Subcutaneous abdominal adipose tissue (tissue), 5 donors: ENCODE results near the gene LRBA.
"Not testable (repeated sequence)": the region's sequence is repeated elsewhere in the genome, so short reads cannot be mapped to it uniquely, and the experiment has no call there.

Experiments
- H3K27ac ChIP-seq: one replicate; pipeline ENCODE4 v1.7.0; 2013; ENCODE audit warnings: low read depth, mild to moderate bottlenecking, inconsistent platforms, low read length, moderate library complexity
- H3K27me3 ChIP-seq, 5 donors: one replicate each; pipeline ENCODE4 v1.7.0; 2013; ENCODE audit warnings: low read length in 5 of 5, inconsistent platforms in 1 of 5; ENCODE audit not compliant: control insufficient read depth in 5 of 5, insufficient read depth in 4 of 5
- H3K36me3 ChIP-seq, 5 donors: one replicate each; pipeline ENCODE4 v1.7.0; 2013; ENCODE audit warnings: low read length in 5 of 5; ENCODE audit not compliant: control insufficient read depth in 5 of 5, insufficient read depth in 5 of 5
- H3K4me1 ChIP-seq, 5 donors: one replicate each; pipeline ENCODE4 v1.7.0; 2013; ENCODE audit warnings: low read length in 5 of 5, mild to moderate bottlenecking in 3 of 5, moderate library complexity in 1 of 5; ENCODE audit not compliant: control insufficient read depth in 5 of 5, insufficient read depth in 5 of 5
- H3K4me3 ChIP-seq, 5 donors: one replicate each; pipeline ENCODE4 v1.7.0; 2013; ENCODE audit warnings: low read length in 5 of 5, low read depth in 1 of 5
- H3K9ac ChIP-seq, 5 donors: one replicate each; pipeline ENCODE4 v1.7.0; 2013; ENCODE audit warnings: low read length in 5 of 5, mild to moderate bottlenecking in 4 of 5, moderate library complexity in 3 of 5
- H3K9me3 ChIP-seq, 5 donors: one replicate each; pipeline ENCODE4 v1.7.0; 2013; ENCODE audit warnings: low read length in 5 of 5; ENCODE audit not compliant: control insufficient read depth in 5 of 5
- donor health status: healthy.
- donor health status: healthy.
- donor health status: healthy.
- donor health status: healthy.
- donor health status: healthy.

Gene LRBA

GRCh38 chr4:150993577-150993976 is 21.5 kb downstream of the LRBA start:
- not testable (repeated sequence) for H3K4me1 ChIP-seq, H3K36me3 ChIP-seq, H3K4me3 ChIP-seq, H3K27me3 ChIP-seq, H3K9me3 ChIP-seq, H3K27ac ChIP-seq, H3K9ac ChIP-seq

GRCh38 chr4:150990993-150991392 is 24.1 kb downstream of the LRBA start:
- Histone ChIP-seq H3K27ac (no peak overlapping the region), H3K27me3 (no peaks in the 10 kb centered on the region), H3K4me1 (no peaks in the 10 kb centered on the region), H3K36me3 (peaks cover 0 to 5% (median 0%) of the 10 kb centered on the region in 5 donors), H3K9me3 (peaks cover 0 to 4% (median 0%) of the 10 kb centered on the region in 5 donors), H3K9ac (no peak overlapping the region), H3K4me3 (no peak overlapping the region)

GRCh38 chr4:150990250-150990649 is 24.8 kb downstream of the LRBA start:
- Histone ChIP-seq H3K4me1 (no peaks in the 10 kb centered on the region), H3K9me3 (peaks cover 0 to 4% (median 0%) of the 10 kb centered on the region in 5 donors), H3K9ac (no peak overlapping the region), H3K27me3 (no peaks in the 10 kb centered on the region), H3K36me3 (peaks cover 0 to 5% (median 0%) of the 10 kb centered on the region in 5 donors), H3K27ac (no peak overlapping the region), H3K4me3 (no peak overlapping the region)

GRCh38 chr4:150988238-150988637 is 26.8 kb downstream of the LRBA start:
- H3K9ac ChIP-seq = no peak overlapping the region
- peaks cover 0 to 5% (median 0%) of the 10 kb centered on the region in 5 donors for H3K36me3 ChIP-seq
- H3K4me1 ChIP-seq = no peaks in the 10 kb centered on the region
- H3K27me3 ChIP-seq = no peaks in the 10 kb centered on the region
- H3K9me3 ChIP-seq = peaks cover 0 to 4% (median 0%) of the 10 kb centered on the region in 5 donors
- no peak overlapping the region for H3K27ac ChIP-seq
- H3K4me3 ChIP-seq = no peak overlapping the region

- no peaks in the 10 kb centered on the region for H3K4me1 ChIP-seq
- peaks cover 0 to 5% (median 0%) of the 10 kb centered on the region in 5 donors for H3K36me3 ChIP-seq
- no peak overlapping the region for H3K9ac ChIP-seq
- no peak overlapping the region for H3K4me3 ChIP-seq
- no peaks in the 10 kb centered on the region for H3K27me3 ChIP-seq
- no peak overlapping the region for H3K27ac ChIP-seq
- peaks cover 0 to 4% (median 0%) of the 10 kb centered on the region in 5 donors for H3K9me3 ChIP-seq
Measured at GRCh38 chr4:150987204-150987603, 27.9 kb downstream of the LRBA start.

- Histone ChIP-seq H3K36me3 (peaks cover 0 to 2% (median 0%) of the 10 kb centered on the region in 5 donors), H3K27me3 (no peaks in the 10 kb centered on the region), H3K9me3 (peaks cover 0 to 4% (median 0%) of the 10 kb centered on the region in 5 donors), H3K9ac (no peak overlapping the region), H3K4me1 (no peaks in the 10 kb centered on the region), H3K27ac (no peak overlapping the region), H3K4me3 (no peak overlapping the region)
Measured at GRCh38 chr4:150986085-150986484, 29.0 kb downstream of the LRBA start.

GRCh38 chr4:150983851-150984250 is 31.2 kb downstream of the LRBA start:
- H3K27ac ChIP-seq = no peak overlapping the region
- no peaks in the 10 kb centered on the region for H3K9me3 ChIP-seq
- H3K36me3 ChIP-seq = no peaks in the 10 kb centered on the region
- H3K9ac ChIP-seq = no peak overlapping the region
- no peaks in the 10 kb centered on the region for H3K4me1 ChIP-seq
- H3K27me3 ChIP-seq = no peaks in the 10 kb centered on the region
- H3K4me3 ChIP-seq = no peak overlapping the region

- no peaks in the 10 kb centered on the region for H3K4me1 ChIP-seq
- no peak overlapping the region for H3K4me3 ChIP-seq
- no peaks in the 10 kb centered on the region for H3K36me3 ChIP-seq
- no peak overlapping the region for H3K9ac ChIP-seq
- H3K9me3 ChIP-seq = no peaks in the 10 kb centered on the region
- no peaks in the 10 kb centered on the region for H3K27me3 ChIP-seq
- H3K27ac ChIP-seq = no peak overlapping the region
Measured at GRCh38 chr4:150982557-150983233, 32.4 kb downstream of the LRBA start.

GRCh38 chr4:150978738-150979575 is 36.1 kb downstream of the LRBA start:
- Histone ChIP-seq H3K9me3 (peaks cover 0 to 2% (median 0%) of the 10 kb centered on the region in 5 donors), H3K4me3 (no peak overlapping the region), H3K36me3 (no peaks in the 10 kb centered on the region), H3K9ac (no peak overlapping the region), H3K27ac (no peak overlapping the region), H3K4me1 (no peaks in the 10 kb centered on the region), H3K27me3 (no peaks in the 10 kb centered on the region)

GRCh38 chr4:150976478-150977118 is 38.5 kb downstream of the LRBA start:
- no peak overlapping the region for H3K9ac ChIP-seq
- H3K4me3 ChIP-seq = no peak overlapping the region
- no peaks in the 10 kb centered on the region for H3K36me3 ChIP-seq
- H3K27ac ChIP-seq = no peak overlapping the region
- H3K9me3 ChIP-seq = peaks cover 0 to 2% (median 0%) of the 10 kb centered on the region in 5 donors
- H3K4me1 ChIP-seq = peaks cover 0 to 3% (median 0%) of the 10 kb centered on the region in 5 donors
- no peaks in the 10 kb centered on the region for H3K27me3 ChIP-seq
